Small intestine (tissue), 7 donors: ENCODE results near the gene RIMS1. TPM values are rescaled to one million over a fixed set of nuclear protein-coding genes. Genes with fewer than 3 reads are reported as not detected.
"Not testable (repeated sequence)": the region's sequence is repeated elsewhere in the genome, so short reads cannot be mapped to it uniquely, and the experiment has no call there.

Experiments used
- DNase-seq, 2 donors: peaks; one replicate each; pipeline versions ENCODE4 v3.0.0 to v3.0.0-alpha.2; 2013
- FAIRE-seq: peaks from 2 replicates; lab custom pipeline; 2012; peaks lifted over from hg19 to GRCh38; lab: Jason Lieb, UNC
- H3K27ac ChIP-seq, 3 donors: one replicate each; pipeline ENCODE4 v1.5.1; 2013; ENCODE audit warnings: low read length in 2 of 3, mild to moderate bottlenecking in 2 of 3, control low read depth in 1 of 3, inconsistent platforms in 1 of 3, low read depth in 1 of 3, moderate library complexity in 1 of 3
- H3K27me3 ChIP-seq, 3 donors: one replicate each; pipeline ENCODE4 v1.6.1; 2013; ENCODE audit warnings: low read length in 3 of 3, inconsistent platforms in 1 of 3; ENCODE audit not compliant: control insufficient read depth in 3 of 3, insufficient read depth in 3 of 3
- H3K36me3 ChIP-seq, 3 donors: one replicate each; pipeline ENCODE4 v1.6.1; 2013; ENCODE audit warnings: low read length in 3 of 3, inconsistent platforms in 1 of 3, low read depth in 1 of 3, mild to moderate bottlenecking in 1 of 3, moderate library complexity in 1 of 3; ENCODE audit not compliant: control insufficient read depth in 3 of 3, insufficient read depth in 2 of 3
- H3K4me1 ChIP-seq, 3 donors: one replicate each; pipeline ENCODE4 v1.6.1; 2013; ENCODE audit warnings: low read length in 2 of 3, inconsistent platforms in 1 of 3, low read depth in 1 of 3, mild to moderate bottlenecking in 1 of 3, moderate library complexity in 1 of 3; ENCODE audit not compliant: control insufficient read depth in 3 of 3, insufficient read depth in 2 of 3
- H3K4me3 ChIP-seq, 3 donors: one replicate each; pipeline ENCODE4 v1.5.1; 2013; ENCODE audit warnings: low read length in 3 of 3, control low read depth in 1 of 3, inconsistent platforms in 1 of 3, low read depth in 1 of 3, mild to moderate bottlenecking in 1 of 3, moderate library complexity in 1 of 3
- H3K9me3 ChIP-seq, 2 donors: one replicate each; pipeline ENCODE4 v1.6.1; 2013; ENCODE audit warnings: low read depth in 1 of 2, low read length in 1 of 2; ENCODE audit not compliant: control insufficient read depth in 2 of 2, insufficient read depth in 1 of 2
- WGBS, 3 donors: extraction: QIAGEN DNeasy Blood & Tissue Kit; methylation state at CpG; one replicate each; pipeline ENCODE4 v1.1.7; 2013; 5-methylcytosine and 5-hydroxymethylcytosine counted together
- polyA plus RNA-seq, 4 donors: library from polyadenylated mRNA; stranded (reverse) in 3 of 4; unstranded in 1 of 4; fragments of 200-250 nt in 3 of 4; fragments of 120-200 nt in 1 of 4; gene quantifications; one replicate each; pipeline versions ENCODE4 v1.2.1 to v1.2.3, GENCODE V29; 2013
- donor health status: healthy with polysubstance abuse.
- donor health status: control.
- donor health status: control.
- donor health status: Bipolar disorder and iron deficiency.
- donor health status: healthy.

RIMS1 gene
- polyA plus RNA-seq, 4 donors = 0.27 to 1.4 (median 0.52) TPM; not detected in 1

DNA sequence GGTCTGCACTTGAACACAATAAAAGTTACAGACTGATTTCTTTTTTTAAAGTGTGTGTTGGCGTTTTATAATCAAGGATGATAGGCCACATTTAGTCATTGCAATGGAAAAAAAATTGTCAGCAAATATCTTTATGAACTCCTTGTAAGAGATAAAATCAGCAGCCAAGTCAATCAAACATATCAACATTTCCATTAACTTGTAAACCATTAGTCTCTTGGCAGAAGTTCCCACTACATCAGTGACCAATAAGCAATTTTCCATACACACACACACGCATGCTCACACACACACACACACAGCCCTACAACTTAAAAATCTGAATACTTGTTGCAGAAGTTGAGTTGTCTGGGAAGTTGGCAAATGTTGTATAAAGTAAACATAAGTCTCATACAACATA, 419.6 kb downstream of the RIMS1 start:
- H3K9me3 ChIP-seq = no peaks in the 10 kb centered on the region
- DNase-seq (no peak), FAIRE-seq (no peak)
- no peaks in the 10 kb centered on the region for H3K4me1 ChIP-seq
- no peak overlapping the region for H3K4me3 ChIP-seq
- WGBS, 3 donors = 22 to 68% (median 27%) methylated on average over 2 of the region's 2 CpGs
- H3K27ac ChIP-seq = no peak overlapping the region
- H3K27me3 ChIP-seq = no peaks in the 10 kb centered on the region
- H3K36me3 ChIP-seq = no peaks in the 10 kb centered on the region

DNA sequence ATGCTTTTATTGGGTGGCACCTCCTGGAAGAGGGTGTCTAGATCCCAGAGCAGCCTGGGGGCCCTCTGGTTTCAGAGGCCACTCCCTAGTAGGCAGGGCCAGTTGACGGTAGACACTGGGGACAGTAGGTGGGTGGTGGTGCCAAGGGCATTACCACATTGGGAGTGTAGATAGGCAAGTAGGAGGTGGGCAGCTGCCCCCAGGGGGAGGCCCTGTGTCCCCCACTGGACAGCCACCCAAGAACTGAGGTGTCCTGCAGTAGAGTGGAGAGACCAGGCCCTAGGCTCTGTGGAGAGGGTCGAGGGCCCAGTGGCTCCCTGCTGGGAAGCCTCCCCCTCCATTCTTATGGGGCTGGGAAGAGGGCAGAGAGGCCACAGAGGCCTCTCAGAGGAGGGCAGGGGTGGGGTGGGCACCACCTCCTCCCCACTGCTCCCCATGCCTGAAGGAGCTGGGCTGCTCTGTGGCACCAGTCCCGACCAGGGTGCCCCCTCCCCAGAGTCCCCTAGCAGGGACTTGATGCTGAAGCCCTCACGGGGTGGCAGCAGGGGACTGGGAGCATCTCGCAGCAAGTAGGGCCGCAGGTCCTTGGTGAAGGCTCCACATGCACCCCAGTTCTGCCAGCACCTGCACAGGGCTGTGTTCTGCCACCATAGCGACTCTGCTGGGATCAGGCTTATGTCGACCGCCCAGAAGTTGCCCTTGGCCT, 430.5 kb downstream of the RIMS1 start:
- H3K27ac ChIP-seq = no peak overlapping the region
- no peak for FAIRE-seq
- WGBS, 3 donors = 73 to 85% (median 76%) methylated on average over 9 of the region's 9 CpGs
- H3K4me3 ChIP-seq = no peak overlapping the region
- no peaks in the 10 kb centered on the region for H3K27me3 ChIP-seq
- H3K36me3 ChIP-seq = no peaks in the 10 kb centered on the region
- no peak for DNase-seq
- H3K9me3 ChIP-seq = no peaks in the 10 kb centered on the region
- H3K4me1 ChIP-seq = no peaks in the 10 kb centered on the region

DNA sequence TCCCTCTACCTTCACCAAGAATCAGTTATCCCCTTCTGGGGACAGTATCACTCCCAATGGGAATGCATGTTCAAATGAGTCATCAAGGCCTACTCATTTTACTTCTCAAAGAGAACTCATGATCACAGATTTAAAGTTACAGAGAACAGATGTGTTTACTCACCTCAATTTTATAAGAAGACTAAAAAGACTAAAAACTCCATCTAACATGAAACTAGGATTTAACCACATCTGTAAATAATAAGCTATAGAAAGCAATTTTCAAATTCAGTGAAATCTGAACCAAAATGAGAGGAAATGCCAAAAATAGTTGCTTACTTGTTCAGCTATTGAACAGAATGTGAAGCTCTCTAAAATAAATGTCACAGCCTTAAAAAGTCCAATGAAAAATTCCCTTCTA, 435.4 kb downstream of the RIMS1 start:
- DNase-seq = no peak
- no peaks in the 10 kb centered on the region for H3K36me3 ChIP-seq
- FAIRE-seq = no peak

DNA sequence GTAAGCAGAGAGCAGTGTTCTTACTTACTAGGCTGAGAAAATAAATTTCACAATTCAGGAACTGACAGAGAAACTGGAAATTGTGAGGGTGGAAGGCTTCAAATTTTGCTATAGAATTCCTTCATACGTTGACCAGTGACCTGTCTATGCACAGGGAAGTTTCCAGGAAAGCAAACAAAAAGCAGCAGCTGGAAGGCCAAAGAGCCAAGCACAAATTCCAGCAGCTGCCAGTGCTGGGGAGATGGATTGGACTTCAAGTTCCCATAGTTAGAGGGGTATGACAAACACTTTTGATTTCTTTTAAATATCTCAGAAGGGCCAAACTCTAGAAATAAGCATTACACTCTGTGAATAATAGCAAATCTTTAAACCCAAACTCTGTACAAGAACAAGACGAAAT, 436.4 kb downstream of the RIMS1 start:
- H3K27me3 ChIP-seq = no peaks in the 10 kb centered on the region
- no peaks in the 10 kb centered on the region for H3K36me3 ChIP-seq
- H3K9me3 ChIP-seq = no peaks in the 10 kb centered on the region
- no peak overlapping the region for H3K4me3 ChIP-seq
- no peaks in the 10 kb centered on the region for H3K4me1 ChIP-seq
- DNase-seq (no peak), FAIRE-seq (no peak)
- H3K27ac ChIP-seq = no peak overlapping the region
- WGBS, 3 donors = 26 to 40% (median 33%) methylated on average over 2 of the region's 2 CpGs

More for the DNA sequence above, 435.4 kb downstream of the RIMS1 start:
- Histone ChIP-seq H3K4me1 (no peaks in the 10 kb centered on the region), H3K27me3 (no peaks in the 10 kb centered on the region), H3K9me3 (no peaks in the 10 kb centered on the region), H3K4me3 (no peak overlapping the region), H3K27ac (no peak overlapping the region)

DNA sequence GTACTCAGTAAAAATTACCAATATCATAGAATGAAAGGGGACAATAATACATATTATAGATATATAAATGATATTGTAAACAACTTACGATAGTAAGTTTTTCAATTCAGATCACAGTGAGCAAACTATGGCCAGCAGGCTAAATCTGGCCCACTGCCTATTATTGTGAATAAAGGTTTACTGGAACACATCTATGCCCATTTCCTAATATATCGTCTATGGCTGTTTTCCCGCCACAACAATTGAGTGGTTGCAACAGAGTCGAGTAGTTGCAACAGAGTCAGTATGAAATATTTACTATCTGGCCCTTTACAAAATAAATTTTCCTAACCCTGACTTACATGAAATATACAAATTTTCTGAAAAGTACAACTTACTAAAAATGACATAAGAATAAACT, 438.2 kb downstream of the RIMS1 start:
- FAIRE-seq = no peak
- H3K4me1 ChIP-seq = no peaks in the 10 kb centered on the region

DNA sequence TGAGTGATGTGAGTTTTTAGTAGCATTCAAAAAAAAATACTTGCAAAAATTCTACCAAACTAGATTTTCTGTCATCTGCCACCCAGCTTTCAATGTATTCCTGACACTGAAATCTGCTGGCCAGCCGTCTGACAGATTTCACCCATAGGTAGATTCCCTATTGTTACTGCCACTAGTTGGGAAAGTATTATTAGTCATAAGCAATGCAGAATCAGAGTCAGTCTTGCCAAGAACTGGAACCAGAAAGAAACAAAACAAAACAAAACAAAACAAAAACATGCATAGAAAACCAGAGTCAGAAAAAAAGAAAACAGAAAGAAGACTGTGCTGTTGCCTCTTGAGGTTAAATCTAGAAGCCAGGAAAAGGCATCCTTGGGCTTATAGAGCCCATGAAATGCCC, 442.4 kb downstream of the RIMS1 start:
- no peak overlapping the region for H3K27ac ChIP-seq
- WGBS, 3 donors = 51 to 83% (median 67%) methylated on average over 1 of the region's 1 CpG

More for the DNA sequence above, 438.2 kb downstream of the RIMS1 start:
- WGBS, 3 donors = 62 to 86% (median 77%) methylated on average over 4 of the region's 4 CpGs
- H3K27me3 ChIP-seq = no peaks in the 10 kb centered on the region
- DNase-seq = no peak
- no peaks in the 10 kb centered on the region for H3K36me3 ChIP-seq
- no peak overlapping the region for H3K27ac ChIP-seq
- no peak overlapping the region for H3K4me3 ChIP-seq
- H3K9me3 ChIP-seq = no peaks in the 10 kb centered on the region

DNA sequence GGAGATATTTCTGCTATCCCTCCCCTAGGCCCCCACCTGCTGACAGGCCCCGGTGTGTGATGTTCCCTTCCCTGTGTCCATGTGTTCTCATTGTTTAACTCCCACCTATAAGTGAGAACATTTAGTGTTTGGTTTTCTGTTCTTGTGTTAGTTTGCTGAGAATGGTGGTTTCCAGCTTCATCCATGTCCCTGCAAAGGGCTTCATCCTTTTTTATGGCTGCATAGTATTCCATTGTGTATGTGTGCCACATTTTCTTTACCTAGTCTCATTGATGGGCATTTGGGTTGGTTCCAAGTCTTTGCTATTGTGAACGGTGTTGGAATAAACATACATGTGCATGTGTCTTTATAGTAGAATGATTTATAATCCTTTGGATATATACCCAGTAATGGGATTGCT, 448.9 kb downstream of the RIMS1 start:
- not testable (repeated sequence) for H3K36me3 ChIP-seq, H3K9me3 ChIP-seq, FAIRE-seq, H3K4me3 ChIP-seq, H3K27me3 ChIP-seq, H3K27ac ChIP-seq, H3K4me1 ChIP-seq, DNase-seq
- 87 to 96% (median 91%) methylated on average over 2 of the region's 2 CpGs for WGBS, 3 donors

More for the DNA sequence above, 442.4 kb downstream of the RIMS1 start:
- no peaks in the 10 kb centered on the region for H3K27me3 ChIP-seq
- no peaks in the 10 kb centered on the region for H3K36me3 ChIP-seq
- FAIRE-seq (no peak), DNase-seq (no peak)
- no peaks in the 10 kb centered on the region for H3K4me1 ChIP-seq
- H3K9me3 ChIP-seq = no peaks in the 10 kb centered on the region
- no peak overlapping the region for H3K4me3 ChIP-seq

DNA sequence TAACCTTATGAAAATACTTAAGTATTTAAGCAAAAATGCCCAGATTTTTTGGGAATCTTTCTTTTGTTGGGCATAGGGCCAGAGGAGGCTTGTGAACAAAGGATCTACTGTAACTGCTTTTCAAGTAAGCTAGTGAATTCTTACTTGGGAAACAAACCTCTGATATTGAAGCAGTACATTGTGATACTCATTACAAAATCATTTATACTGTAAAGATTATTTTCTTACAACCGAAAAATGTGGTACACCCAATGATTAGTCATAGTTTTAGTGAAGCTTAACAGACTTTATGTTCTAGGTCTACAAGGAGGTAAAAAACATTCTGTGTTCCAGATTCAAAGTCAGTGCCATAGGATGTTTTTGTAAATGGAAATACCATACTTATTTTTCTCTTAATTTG, 462.6 kb downstream of the RIMS1 start:
- DNase-seq = no peak
- 54 to 71% (median 69%) methylated on average over 1 of the region's 1 CpG for WGBS, 3 donors
- Histone ChIP-seq H3K4me1 (no peaks in the 10 kb centered on the region), H3K27ac (no peak overlapping the region), H3K4me3 (no peak overlapping the region), H3K36me3 (no peaks in the 10 kb centered on the region), H3K27me3 (no peaks in the 10 kb centered on the region), H3K9me3 (no peaks in the 10 kb centered on the region)
- no peak for FAIRE-seq
